A673 (cell line): ENCODE data around the gene ZNF573. TPM values are rescaled to one million over a fixed set of nuclear protein-coding genes. Genes with fewer than 3 reads are reported as not detected.

Source experiments
- BruUV-seq: library from RNA; stranded (reverse); fragments of 400-500 nt; replicated peaks from 2 replicates; lab custom pipeline; 2021; lab: Mats Ljungman, UMichigan
- CTCF ChIA-PET: fragments of 300-600 bp; sonication (Branson Sonifier 250); formaldehyde crosslinking; loops from one replicate; lab custom pipeline; 2022; ENCODE audit warnings: antibody characterized with exemption; lab: Charles Lee
- POLR2A ChIA-PET: fragments of 300-600 bp; sonication (Branson Sonifier 250); formaldehyde crosslinking; loops from one replicate; lab custom pipeline; 2022; ENCODE audit warnings: antibody characterized with exemption; ENCODE audit not compliant: low non-redundant PET; lab: Charles Lee
- DNase-seq: peaks from one replicate; pipeline ENCODE4 v3.0.0-alpha.2; 2015; ENCODE audit warnings: low spot score
- H3K27ac ChIP-seq: fragments of 200-600 bp; sonication (generic); 2 replicates; pipeline ENCODE4 v1.5.1; 2016; ENCODE audit warnings: mixed run types, low read depth, mild to moderate bottlenecking, mixed read lengths, antibody characterized with exemption, low read length; ENCODE audit not compliant: poor library complexity, severe bottlenecking
- H3K27me3 ChIP-seq: fragments of 200-600 bp; sonication (generic); replicated peaks from 2 replicates; pipeline ENCODE4 v1.6.1; 2017; ENCODE audit warnings: mixed run types, low read depth, mild to moderate bottlenecking, mixed read lengths, antibody characterized with exemption, low read length; ENCODE audit not compliant: insufficient read depth, poor library complexity
- H3K36me3 ChIP-seq: fragments of 200-600 bp; sonication (generic); 2 replicates; pipeline ENCODE4 v1.6.1; 2016; ENCODE audit warnings: mixed run types, mild to moderate bottlenecking, mixed read lengths, antibody characterized with exemption, low read length; ENCODE audit not compliant: insufficient read depth, poor library complexity, severe bottlenecking
- H3K4me1 ChIP-seq: fragments of 200-600 bp; sonication (generic); 2 replicates; pipeline ENCODE4 v1.6.1; 2017; ENCODE audit warnings: mixed run types, mild to moderate bottlenecking, mixed read lengths, antibody characterized with exemption, low read length; ENCODE audit not compliant: insufficient read depth, poor library complexity, severe bottlenecking
- H3K4me3 ChIP-seq: fragments of 200-600 bp; sonication (generic); 2 replicates; pipeline ENCODE4 v1.5.1; 2016; ENCODE audit warnings: low read depth, mixed run types, mild to moderate bottlenecking, mixed read lengths, low read length; ENCODE audit not compliant: poor library complexity, severe bottlenecking
- H3K9me3 ChIP-seq: fragments of 200-600 bp; sonication (generic); 2 replicates; pipeline ENCODE4 v1.6.1; 2016; ENCODE audit warnings: mixed run types, low read depth, mild to moderate bottlenecking, mixed read lengths, antibody characterized with exemption, low read length; ENCODE audit not compliant: poor library complexity, severe bottlenecking
- EZH2 ChIP-seq: fragments of 200-600 bp; sonication (generic); IDR thresholded peaks from 2 replicates; pipeline ENCODE4 v1.6.1; 2017; ENCODE audit warnings: borderline replicate concordance, low read depth, mild to moderate bottlenecking, mixed read lengths, antibody characterized with exemption, low read length; ENCODE audit not compliant: poor library complexity, severe bottlenecking
- intact Hi-C: fragments of 100-400 bp; cut with micrococcal nuclease; formaldehyde crosslinking; loops from one replicate; pipeline ENCODE4 v1.10.0; 2022; ENCODE audit not compliant: unreplicated experiment
- total RNA-seq: library from RNA; stranded (reverse); gene quantifications from 2 replicates; pipeline ENCODE4 v1.2.3, GENCODE V29; 2021
- TF ChIP-seq, protein P1 (sequence below): fragments of 300-800, 200-600 bp; sonication (generic); conservative IDR thresholded peaks from 2 replicates; pipeline ENCODE4 v1.5.1; 2017; ENCODE audit warnings: low read depth, mild to moderate bottlenecking, antibody characterized with exemption, low read length, moderate library complexity, mixed read lengths

The ZNF573 gene
- total RNA-seq, 1 experiment from 2014 or later, result 8.7 TPM

DNA sequence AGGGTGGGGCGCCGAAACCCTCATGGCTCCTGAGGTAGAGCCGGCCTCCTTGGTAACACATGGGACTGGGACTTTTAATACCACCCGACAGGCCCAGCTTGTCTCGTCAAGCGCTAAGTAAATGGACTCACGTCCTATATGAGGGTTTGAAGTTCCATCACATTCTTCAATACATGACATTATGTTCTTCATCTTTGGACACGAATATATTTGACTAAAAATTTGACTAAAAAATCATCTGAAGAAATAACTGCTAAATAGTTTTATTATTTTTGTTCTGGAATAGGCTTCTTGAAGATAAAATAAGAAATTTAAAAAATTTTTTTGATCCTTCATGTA is 59.5 kb downstream of the ZNF573 start:
- H3K27ac ChIP-seq, result no peak overlapping the region
- CTCF ChIA-PET, result no interaction called here
- no peak for TF ChIP-seq EZH2
- TF ChIP-seq, protein P1, sequence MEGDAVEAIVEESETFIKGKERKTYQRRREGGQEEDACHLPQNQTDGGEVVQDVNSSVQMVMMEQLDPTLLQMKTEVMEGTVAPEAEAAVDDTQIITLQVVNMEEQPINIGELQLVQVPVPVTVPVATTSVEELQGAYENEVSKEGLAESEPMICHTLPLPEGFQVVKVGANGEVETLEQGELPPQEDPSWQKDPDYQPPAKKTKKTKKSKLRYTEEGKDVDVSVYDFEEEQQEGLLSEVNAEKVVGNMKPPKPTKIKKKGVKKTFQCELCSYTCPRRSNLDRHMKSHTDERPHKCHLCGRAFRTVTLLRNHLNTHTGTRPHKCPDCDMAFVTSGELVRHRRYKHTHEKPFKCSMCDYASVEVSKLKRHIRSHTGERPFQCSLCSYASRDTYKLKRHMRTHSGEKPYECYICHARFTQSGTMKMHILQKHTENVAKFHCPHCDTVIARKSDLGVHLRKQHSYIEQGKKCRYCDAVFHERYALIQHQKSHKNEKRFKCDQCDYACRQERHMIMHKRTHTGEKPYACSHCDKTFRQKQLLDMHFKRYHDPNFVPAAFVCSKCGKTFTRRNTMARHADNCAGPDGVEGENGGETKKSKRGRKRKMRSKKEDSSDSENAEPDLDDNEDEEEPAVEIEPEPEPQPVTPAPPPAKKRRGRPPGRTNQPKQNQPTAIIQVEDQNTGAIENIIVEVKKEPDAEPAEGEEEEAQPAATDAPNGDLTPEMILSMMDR, result 0 out of 2 replicates have a peak, but pooled peaks have one; percentile 3

DNA sequence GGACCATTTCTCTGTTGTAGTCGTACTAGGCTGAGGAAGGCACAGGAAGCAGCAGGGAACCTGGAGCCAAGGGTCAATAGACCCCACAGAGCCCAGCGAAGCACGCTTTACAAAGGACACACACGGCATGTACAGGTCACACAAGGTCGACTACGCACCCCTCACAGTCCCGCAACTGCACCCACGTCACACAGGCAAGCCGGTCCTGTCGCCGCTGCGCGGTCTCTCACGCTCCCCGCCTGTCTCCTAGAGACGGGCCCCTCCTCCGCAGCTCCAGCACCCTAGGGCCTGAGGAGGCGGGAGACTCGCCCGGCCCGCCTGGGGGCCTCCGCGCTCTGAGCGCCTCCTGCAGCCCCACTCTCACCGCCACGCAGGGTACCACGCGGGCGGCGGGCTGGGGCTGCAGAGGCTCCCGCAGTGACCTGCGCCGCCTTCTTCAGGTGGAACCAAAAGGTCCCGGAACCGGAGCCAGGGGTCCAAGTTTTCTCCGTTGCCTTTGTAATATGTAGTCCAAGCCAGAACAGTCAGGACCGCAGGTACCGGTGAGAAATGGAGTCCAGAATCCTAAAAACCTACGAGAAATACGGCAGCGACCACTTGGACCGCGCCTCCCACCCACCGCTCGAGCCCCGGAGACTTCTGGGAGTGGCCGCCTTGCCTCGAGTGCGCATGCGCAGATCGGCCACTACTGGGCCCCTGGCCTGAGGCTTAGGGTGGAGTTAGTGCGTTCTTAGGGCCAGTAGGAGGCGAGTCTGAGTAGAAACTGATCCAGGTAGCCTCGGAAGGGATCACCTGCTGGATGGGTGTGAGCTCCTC is 60.1 kb downstream of the ZNF573 start, which contains the start of gene ZNF607:
Gene ZNF607 (minus strand): TSS at position 651 of the 816 bp plus-strand sequence. CDS start 8,143 bp downstream, outside the sequence.
- intact Hi-C loops, result no loop called here
- peak within 1 kb of the TSS; percentile 68 for H3K27ac ChIP-seq
- peak; percentile 88 for DNase-seq
- no TSS peak for BruUV-seq
- H3K9me3 ChIP-seq, result no peaks in the 10 kb centered on the region
- no peaks in the 10 kb centered on the region for H3K4me1 ChIP-seq
- TF ChIP-seq, protein P1, result peak; percentile 53
- TF ChIP-seq EZH2, result no peak
- no peaks in the 10 kb centered on the region for H3K27me3 ChIP-seq
- ChIA-PET CTCF (no interaction called here), POLR2A (no interaction called here)
- no peaks in the 10 kb centered on the region for H3K36me3 ChIP-seq
- peak within 1 kb of the TSS; percentile 74 for H3K4me3 ChIP-seq

More for the DNA sequence above, 59.5 kb downstream of the ZNF573 start:
- H3K9me3 ChIP-seq, result no peaks in the 10 kb centered on the region
- H3K36me3 ChIP-seq, result no peaks in the 10 kb centered on the region
- intact Hi-C loops, result no loop called here
- DNase-seq, result no peak
- POLR2A ChIA-PET, result no interaction called here
- peak overlapping the region; percentile 74 for H3K4me3 ChIP-seq
- BruUV-seq, result no TSS peak
- no peaks in the 10 kb centered on the region for H3K4me1 ChIP-seq
- no peaks in the 10 kb centered on the region for H3K27me3 ChIP-seq

DNA sequence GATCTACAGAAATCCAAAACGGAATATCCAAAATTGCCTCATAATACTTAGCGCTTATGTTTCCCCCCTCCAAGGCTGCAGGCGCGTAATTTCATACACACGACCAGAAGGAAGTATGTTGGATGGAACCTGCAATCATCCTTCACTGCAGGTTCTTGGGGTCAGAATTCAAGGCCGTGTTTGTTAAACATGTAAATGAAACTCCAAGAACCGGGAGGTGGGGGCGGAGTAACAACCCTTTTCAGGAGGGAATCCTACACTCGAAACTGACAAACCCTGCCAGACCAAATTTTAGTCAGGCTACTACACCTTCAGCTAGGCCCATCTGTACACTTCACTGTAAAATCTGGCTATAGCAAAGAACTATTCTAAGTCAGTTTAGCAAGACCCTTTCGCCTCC is 61.1 kb downstream of the ZNF573 start:
- Histone ChIP-seq H3K27ac (no peak overlapping the region), H3K4me3 (peak overlapping the region; percentile 74), H3K27me3 (no peaks in the 10 kb centered on the region), H3K4me1 (no peaks in the 10 kb centered on the region), H3K36me3 (no peaks in the 10 kb centered on the region), H3K9me3 (no peaks in the 10 kb centered on the region)
- TF ChIP-seq EZH2, result no peak
- TF ChIP-seq, protein P1, result no peak
- BruUV-seq, result TSS peak; percentile 50
- CTCF ChIA-PET, result no interaction called here
- intact Hi-C loops, result no loop called here
- POLR2A ChIA-PET, result no interaction called here
- no peak for DNase-seq
